H1 (cell line): ENCODE results near the gene DAZL. TPM values are rescaled to one million over a fixed set of nuclear protein-coding genes. Genes with fewer than 3 reads are reported as not detected.

Experiments
- CTCF ChIA-PET: fragments of 300-600 bp; sonication (Branson Sonifier 250); formaldehyde crosslinking; loops from one replicate; lab custom pipeline; 2021; ENCODE audit not compliant: partially characterized antibody; lab: Charles Lee
- POLR2A ChIA-PET: fragments of 300-600 bp; sonication (Branson Sonifier 250); formaldehyde crosslinking; loops from one replicate; lab custom pipeline; 2021; ENCODE audit warnings: inconsistent platforms; ENCODE audit not compliant: partially characterized antibody; lab: Charles Lee
- DNase-seq, 2 experiments: peaks; one replicate each; pipeline versions ENCODE4 v3.0.0 to v3.0.0-alpha.2; 2010 to 2022; ENCODE audit warnings: low spot score in 2 of 2, low read depth in 1 of 2, mixed read lengths in 1 of 2
- FAIRE-seq: peaks from 2 replicates; lab custom pipeline; 2011; peaks lifted over from hg19 to GRCh38; lab: Jason Lieb, UNC
- H2AFZ ChIP-seq: 2 replicates; pipeline ENCODE4 v1.8.1; 2012; ENCODE audit warnings: low read length, inconsistent platforms
- H2AK5ac ChIP-seq: 2 replicates; pipeline ENCODE4 v1.6.1; 2013; ENCODE audit warnings: low read depth, low read length
- H2BK120ac ChIP-seq: replicated peaks from 2 replicates; pipeline ENCODE3; 2013; ENCODE audit warnings: low read depth, low read length, inconsistent platforms
- H2BK12ac ChIP-seq: 2 replicates; pipeline ENCODE4 v1.6.1; 2013; ENCODE audit warnings: low read depth, low read length
- H2BK15ac ChIP-seq: 2 replicates; pipeline ENCODE4 v1.6.1; 2013; ENCODE audit warnings: low read length
- H2BK20ac ChIP-seq: 2 replicates; pipeline ENCODE4 v1.6.1; 2013; ENCODE audit warnings: low read length
- H2BK5ac ChIP-seq: 2 replicates; pipeline ENCODE4 v1.6.1; 2013; ENCODE audit warnings: low read depth, low read length
- H3K14ac ChIP-seq: 2 replicates; pipeline ENCODE4 v1.6.1; 2013; ENCODE audit warnings: inconsistent platforms; ENCODE audit not compliant: insufficient read length
- H3K18ac ChIP-seq: 2 replicates; pipeline ENCODE4 v1.6.1; 2013; ENCODE audit warnings: low read length; ENCODE audit errors: extremely low read depth
- H3K23ac ChIP-seq: 2 replicates; pipeline ENCODE4 v1.6.1; 2013; ENCODE audit warnings: inconsistent platforms; ENCODE audit not compliant: insufficient read length
- H3K23me2 ChIP-seq: 2 replicates; pipeline ENCODE4 v1.6.1; 2013; ENCODE audit warnings: low read depth, low read length
- H3K27ac ChIP-seq: 2 replicates; pipeline ENCODE4 v1.6.1; 2011; ENCODE audit warnings: low read depth, low read length, inconsistent platforms
- H3K27me3 ChIP-seq, 4 experiments: replicated peaks in 1 of 4; 1 replicate in 1 of 4; 2 replicates in 3 of 4; pipeline versions ENCODE4 v1.6.1 to v1.8.1; 2011 to 2013; ENCODE audit warnings: low read length in 3 of 4, mild to moderate bottlenecking in 3 of 4, inconsistent platforms in 2 of 4, mixed read lengths in 2 of 4, moderate library complexity in 1 of 4; ENCODE audit not compliant: control insufficient read depth in 3 of 4, insufficient read depth in 3 of 4; ENCODE audit errors: extremely low read depth in 1 of 4
- H3K36me3 ChIP-seq, 4 experiments: 2 replicates each; pipeline versions ENCODE4 v1.6.1 to v1.8.1; 2011 to 2013; ENCODE audit warnings: mild to moderate bottlenecking in 4 of 4, low read length in 3 of 4, moderate library complexity in 2 of 4, control low read depth in 1 of 4, inconsistent platforms in 1 of 4; ENCODE audit not compliant: insufficient read depth in 4 of 4, control insufficient read depth in 2 of 4
- H3K4ac ChIP-seq: replicated peaks from 2 replicates; pipeline ENCODE3; 2013; ENCODE audit warnings: low read length, low read depth, mixed read lengths, inconsistent platforms; ENCODE audit not compliant: insufficient read length
- H3K4me1 ChIP-seq, 4 experiments: replicated peaks in 1 of 4; 1 replicate in 1 of 4; 2 replicates in 3 of 4; pipeline versions ENCODE4 v1.6.1 to v1.8.1; 2011 to 2013; ENCODE audit warnings: low read length in 3 of 4, inconsistent platforms in 2 of 4, mixed read lengths in 1 of 4; ENCODE audit not compliant: insufficient read depth in 4 of 4, control insufficient read depth in 3 of 4
- H3K4me2 ChIP-seq, 2 experiments: 2 replicates each; pipeline versions ENCODE4 v1.6.1 to v1.8.1; 2011 to 2013; ENCODE audit warnings: low read depth in 2 of 2, low read length in 2 of 2, control low read depth in 1 of 2, inconsistent platforms in 1 of 2, mild to moderate bottlenecking in 1 of 2; ENCODE audit not compliant: insufficient read depth in 1 of 2
- H3K4me3 ChIP-seq, 4 experiments: fragments of 200-600, 300-600 bp in 1 of 4; sonication (generic), shearing (Covaris generic), sonication (Bioruptor Twin) in 1 of 4; 2 replicates each; pipeline versions ENCODE4 v1.5.1 to v1.8.1; 2011 to 2016; ENCODE audit warnings: low read length in 4 of 4, low read depth in 3 of 4, control low read depth in 2 of 4, inconsistent platforms in 2 of 4, mild to moderate bottlenecking in 2 of 4, mixed read lengths in 1 of 4, moderate library complexity in 1 of 4; ENCODE audit not compliant: insufficient read depth in 2 of 4; ENCODE audit errors: extremely low read depth in 1 of 4
- H3K56ac ChIP-seq: replicated peaks from 2 replicates; pipeline ENCODE3; 2013; ENCODE audit warnings: low read depth, mild to moderate bottlenecking, mixed read lengths, low read length, inconsistent platforms; ENCODE audit not compliant: insufficient read length
- H3K79me1 ChIP-seq: 2 replicates; pipeline ENCODE4 v1.6.1; 2013; ENCODE audit warnings: low read depth, low read length, control low read depth
- H3K79me2 ChIP-seq, 2 experiments: 2 replicates each; pipeline versions ENCODE4 v1.6.1 to v1.8.1; 2012 to 2013; ENCODE audit warnings: low read length in 2 of 2, mild to moderate bottlenecking in 2 of 2, inconsistent platforms in 1 of 2; ENCODE audit not compliant: insufficient read depth in 2 of 2, control insufficient read depth in 1 of 2
- H3K9ac ChIP-seq, 4 experiments: replicated peaks in 1 of 4; 1 replicate in 1 of 4; 2 replicates in 3 of 4; pipeline versions ENCODE4 v1.6.1 to v1.8.1; 2011 to 2013; ENCODE audit warnings: low read depth in 3 of 4, low read length in 3 of 4, control low read depth in 2 of 4, mild to moderate bottlenecking in 2 of 4, moderate library complexity in 2 of 4, inconsistent platforms in 1 of 4; ENCODE audit errors: extremely low read depth in 1 of 4
- H3K9me3 ChIP-seq, 2 experiments: 2 replicates each; pipeline versions ENCODE4 v1.6.1 to v1.8.1; 2012 to 2013; ENCODE audit warnings: mild to moderate bottlenecking in 2 of 2, moderate library complexity in 2 of 2, control low read depth in 1 of 2, inconsistent platforms in 1 of 2, low read depth in 1 of 2, low read length in 1 of 2, mixed read lengths in 1 of 2; ENCODE audit not compliant: insufficient read depth in 2 of 2
- H4K20me1 ChIP-seq, 2 experiments: replicated peaks in 1 of 2; 2 replicates each; pipeline versions ENCODE3 to v1.8.1; 2011 to 2013; ENCODE audit warnings: inconsistent platforms in 2 of 2, low read length in 2 of 2, mild to moderate bottlenecking in 1 of 2; ENCODE audit not compliant: insufficient read depth in 2 of 2, control insufficient read depth in 1 of 2
- H4K5ac ChIP-seq: 2 replicates; pipeline ENCODE4 v1.6.1; 2013; ENCODE audit warnings: low read length, low read depth, mixed read lengths, inconsistent platforms; ENCODE audit not compliant: insufficient read length
- H4K8ac ChIP-seq: 2 replicates; pipeline ENCODE4 v1.8.0; 2013; ENCODE audit warnings: mild to moderate bottlenecking, moderate library complexity, low read length, inconsistent platforms; ENCODE audit not compliant: insufficient read depth; ENCODE audit errors: extremely low read depth
- H4K91ac ChIP-seq: replicated peaks from 2 replicates; pipeline ENCODE3; 2013; ENCODE audit warnings: low read length, mixed read lengths, inconsistent platforms; ENCODE audit not compliant: insufficient read length
- ASH2L ChIP-seq: fragments of 200-600, 300-600 bp; sonication (generic); IDR thresholded peaks from one replicate; pipeline ENCODE4 v1.7.1; 2017; ENCODE audit warnings: low read length
- E2F6 ChIP-seq: IDR thresholded peaks from 2 replicates; pipeline ENCODE4 v1.6.1; 2012; ENCODE audit warnings: inconsistent platforms
- EGR1 ChIP-seq: IDR thresholded peaks from 2 replicates; pipeline ENCODE4 v1.6.1; 2011; ENCODE audit warnings: low read depth, low read length, borderline replicate concordance
- FOSL1 ChIP-seq: IDR thresholded peaks from 2 replicates; pipeline ENCODE4 v1.6.1; 2011; ENCODE audit warnings: mild to moderate bottlenecking, low read depth, low read length, moderate library complexity; ENCODE audit not compliant: insufficient read depth
- GABPA ChIP-seq: IDR thresholded peaks from 2 replicates; pipeline ENCODE4 v1.6.1; 2011; ENCODE audit warnings: mild to moderate bottlenecking, low read length, moderate library complexity, borderline replicate concordance; ENCODE audit not compliant: insufficient read depth
- HDAC2 ChIP-seq, 2 experiments: fragments of 300-600 bp in 1 of 2; sonication (generic) in 1 of 2; IDR thresholded peaks; 2 replicates each; pipeline ENCODE4 v1.6.1; 2011 to 2012; ENCODE audit warnings: low read depth in 2 of 2, low read length in 2 of 2, mild to moderate bottlenecking in 2 of 2, moderate library complexity in 2 of 2, borderline replicate concordance in 1 of 2, inconsistent platforms in 1 of 2
- MAX ChIP-seq: IDR thresholded peaks from 2 replicates; pipeline ENCODE4 v1.6.1; 2012; ENCODE audit warnings: inconsistent platforms
- NANOG ChIP-seq: IDR thresholded peaks from 2 replicates; pipeline ENCODE4 v1.6.1; 2011; ENCODE audit warnings: low read length, low read depth, mild to moderate bottlenecking, inconsistent platforms; ENCODE audit not compliant: insufficient read depth, poor library complexity, severe bottlenecking
- RAD21 ChIP-seq, 2 experiments: IDR thresholded peaks in 1 of 2; conservative IDR thresholded peaks in 1 of 2; 2 replicates each; pipeline ENCODE4 v1.6.1; 2011; ENCODE audit warnings: low read depth in 2 of 2, low read length in 2 of 2, improper control_type of control experiment in 1 of 2, inconsistent platforms in 1 of 2, mild to moderate bottlenecking in 1 of 2, moderate library complexity in 1 of 2
- RFX5 ChIP-seq: IDR thresholded peaks from 2 replicates; pipeline ENCODE4 v1.6.1; 2011; ENCODE audit warnings: low read depth, low read length, improper control_type of control experiment, borderline replicate concordance
- TBP ChIP-seq: IDR thresholded peaks from 2 replicates; pipeline ENCODE4 v1.6.1; 2011; ENCODE audit warnings: low read depth, low read length, improper control_type of control experiment
- ZNF274 ChIP-seq: IDR thresholded peaks from 2 replicates; pipeline ENCODE4 v1.7.0; 2012; ENCODE audit warnings: low read length, borderline replicate concordance; ENCODE audit errors: extremely low read depth
- WGBS, 2 experiments: shearing (Covaris generic) in 1 of 2; methylation state at CpG; one replicate each; pipeline versions ENCODE4 v1.1.6 to v1.1.7; 2013 to 2015; ENCODE audit warnings: low lambda C conversion rate in 2 of 2, mixed read lengths in 2 of 2, inconsistent platforms in 1 of 2, low coverage in 1 of 2, missing lambda C conversion rate in 1 of 2; ENCODE audit not compliant: insufficient replicate concordance in 2 of 2, insufficient coverage in 1 of 2, insufficient read length in 1 of 2; ENCODE audit errors: extremely low coverage in 1 of 2, missing lambda C conversion rate in 1 of 2; 5-methylcytosine and 5-hydroxymethylcytosine counted together
- polyA plus RNA-seq, 7 experiments: library from polyadenylated mRNA; depleted of rRNA in 3 of 7; stranded (reverse) in 5 of 7; unstranded in 2 of 7; fragments of >200 nt in 5 of 7; fragments of 200-250 nt in 2 of 7; gene quantifications; 1 replicate in 5 of 7; 2 replicates in 1 of 7; 4 replicates in 1 of 7; pipeline versions ENCODE4 v1.2.1 to v1.2.3, GENCODE V29; 2011 to 2013; ENCODE audit warnings: missing spikeins in 2 of 7, mixed read lengths in 2 of 7
- total RNA-seq: library from RNA; stranded (reverse); fragmentation: NEBNext Ultra II Directional; extraction: Animal tissue kit (Norgen Biotek cat#: 25700); gene quantifications from 2 replicates; pipeline ENCODE4 v1.2.1, GENCODE V29; 2021

The DAZL gene
- total and polyA plus RNA-seq, 2 of the 8 experiments (the other 6 are each of a cell fraction or from before 2014, with no cell fraction given), result 3.4 to 5.9 TPM

- Histone ChIP-seq H3K4me1 (peaks cover 0 to 4% (median 2%) of the 10 kb centered on the region in 4 experiments; a peak in 4 of 7 replicates), H2AK5ac (no peak overlapping the region), H3K4ac (no peak overlapping the region), H3K4me2 (no peak overlapping the region), H4K91ac (no peak overlapping the region), H2BK20ac (no peak overlapping the region), H2BK12ac (no peak overlapping the region), H3K27ac (no peak overlapping the region), H2BK15ac (0 out of 2 replicates have a peak overlapping the region, but pooled peaks have one; percentile 76), H3K36me3 (no peaks in the 10 kb centered on the region), H3K9me3 (no peaks in the 10 kb centered on the region), H3K14ac (no peak overlapping the region), H3K56ac (no peak overlapping the region), H4K8ac (no peak overlapping the region), H4K5ac (no peak overlapping the region), H3K23ac (no peak overlapping the region), H3K27me3 (no peaks in the 10 kb centered on the region), H3K18ac (no peak overlapping the region), H3K23me2 (no peaks in the 10 kb centered on the region), H3K4me3 (no peak overlapping the region), H2BK5ac (no peak overlapping the region), H2AFZ (no peak overlapping the region), H4K20me1 (no peaks in the 10 kb centered on the region), H3K9ac (no peak overlapping the region), H3K79me1 (no peaks in the 10 kb centered on the region), H3K79me2 (no peaks in the 10 kb centered on the region), H2BK120ac (no peak overlapping the region)
- DNase-seq (no peak), FAIRE-seq (no peak)
- POLR2A ChIA-PET, result no interaction called here
- CTCF ChIA-PET, result interaction anchor here (1.9 to 2.3 kb wide), 2 partner anchors 182 to 255 kb away, joined by 10 to 16 read pairs; no protein-coding TSS in a partner anchor
- WGBS, 2 experiments, result 100% methylated on average over 4 of the region's 4 CpGs; no CpG with 5 or more reads in 1 of the 2 experiments
- TF ChIP-seq GABPA (no peak), FOSL1 (no peak), RFX5 (no peak), RAD21 (IDR thresholded peaks at IDR 0.05 in 1 of 2, conservative IDR thresholded peaks at IDR 0.05 in 1 of 2; ENCODE audit: low read depth in 2 of 2, low read length in 2 of 2) (no peak), TBP (no peak), EGR1 (no peak), E2F6 (no peak), HDAC2 (IDR thresholded peaks at IDR 0.05; ENCODE audit: borderline replicate concordance in 1 of 2, low read depth in 2 of 2, low read length in 2 of 2) (no peak), MAX (no peak), NANOG (no peak), ZNF274 (no peak), ASH2L (no peak)
These were observed 56.5 kb downstream of the DAZL start for GRCh38 chr3:16548721-16549120.
